Neural progenitor cell (in vitro differentiated cells): ENCODE data around the gene PCNX3. TPM values are rescaled to one million over a fixed set of nuclear protein-coding genes. Genes with fewer than 3 reads are reported as not detected.

Experiments used
- DNase-seq: peaks from one replicate; pipeline ENCODE4 v3.0.0-alpha.2; 2016; ENCODE audit warnings: low spot score
- H2AFZ ChIP-seq: fragments of 200-600 bp; sonication (generic); replicated peaks from 2 replicates; pipeline ENCODE4 v1.6.1; 2016; ENCODE audit warnings: antibody characterized with exemption
- H3F3A ChIP-seq: fragments of 200-600 bp; sonication (generic); 2 replicates; pipeline ENCODE4 v1.6.1; 2016; ENCODE audit warnings: antibody characterized with exemption, low read depth
- H3K27ac ChIP-seq: fragments of 200-600 bp; sonication (generic); 2 replicates; pipeline ENCODE4 v1.5.1; 2016; ENCODE audit warnings: mild to moderate bottlenecking
- H3K27me3 ChIP-seq: fragments of 200-600 bp; sonication (generic); 2 replicates; pipeline ENCODE4 v1.6.1; 2016; ENCODE audit warnings: mild to moderate bottlenecking, moderate library complexity
- H3K36me3 ChIP-seq: fragments of 200-600 bp; sonication (generic); 2 replicates; pipeline ENCODE4 v1.5.1; 2016
- H3K4me1 ChIP-seq: fragments of 200-600 bp; sonication (generic); 2 replicates; pipeline ENCODE4 v1.6.1; 2016; ENCODE audit warnings: mixed run types
- H3K4me2 ChIP-seq: fragments of 200-600 bp; sonication (generic); 2 replicates; pipeline ENCODE4 v1.6.1; 2016
- H3K4me3 ChIP-seq: fragments of 200-600 bp; sonication (generic); 2 replicates; pipeline ENCODE4 v1.5.1; 2016
- H3K79me2 ChIP-seq: fragments of 200-600 bp; sonication (generic); 2 replicates; pipeline ENCODE4 v1.6.1; 2016; ENCODE audit warnings: low read depth
- H3K9ac ChIP-seq: fragments of 200-600 bp; sonication (generic); 2 replicates; pipeline ENCODE4 v1.6.1; 2016
- H3K9me3 ChIP-seq: fragments of 200-600 bp; sonication (generic); 2 replicates; pipeline ENCODE4 v1.5.1; 2016; ENCODE audit warnings: low read depth
- H4K20me1 ChIP-seq: fragments of 200-600 bp; sonication (generic); 2 replicates; pipeline ENCODE4 v1.6.1; 2016; ENCODE audit warnings: low read depth
- H3K27ac Mint-ChIP-seq: 3 replicates; pipeline ENCODE4 v1.8.0; 2021; ENCODE audit warnings: mixed read lengths
- H3K27me3 Mint-ChIP-seq: 2 replicates; pipeline ENCODE4 v1.8.0; 2022; ENCODE audit warnings: low read depth, mild to moderate bottlenecking, inconsistent platforms, moderate library complexity, mixed read lengths; ENCODE audit not compliant: insufficient read depth
- H3K36me3 Mint-ChIP-seq: 3 replicates; pipeline ENCODE4 v1.8.0; 2021; ENCODE audit warnings: mixed read lengths
- H3K4me1 Mint-ChIP-seq: 3 replicates; pipeline ENCODE4 v1.8.0; 2021; ENCODE audit warnings: mixed read lengths
- H3K4me3 Mint-ChIP-seq: 3 replicates; pipeline ENCODE4 v1.8.0; 2021; ENCODE audit warnings: mild to moderate bottlenecking, moderate library complexity, mixed read lengths
- H3K9me3 Mint-ChIP-seq: 3 replicates; pipeline ENCODE4 v1.8.0; 2020; ENCODE audit warnings: mixed read lengths
- CTCF ChIP-seq: fragments of 200-600 bp; sonication (generic); IDR thresholded peaks from 2 replicates; pipeline ENCODE4 v1.5.1; 2017; ENCODE audit warnings: antibody characterized with exemption, mild to moderate bottlenecking
- EZH2 ChIP-seq: fragments of 200-600 bp; sonication (generic); IDR thresholded peaks from 2 replicates; pipeline ENCODE4 v1.6.1; 2017; ENCODE audit warnings: antibody characterized with exemption, mild to moderate bottlenecking, moderate library complexity
- EZH2phosphoT487 ChIP-seq: fragments of 200-600 bp; sonication (generic); IDR thresholded peaks from 2 replicates; pipeline ENCODE4 v1.6.1; 2017; ENCODE audit warnings: antibody characterized with exemption
- total RNA-seq: library from RNA; depleted of rRNA; stranded (reverse); fragments of >200 nt; gene quantifications from 2 replicates; pipeline ENCODE4 v1.2.3, GENCODE V29; 2015; ENCODE audit warnings: low replicate concordance

The PCNX3 gene
- total RNA-seq, 1 donor from 2014 or later: 6.6 TPM

- H2AFZ ChIP-seq: no peak overlapping the region
- H3K27me3 ChIP-seq: no peaks in the 10 kb centered on the region
- H3K4me2 ChIP-seq: no peak overlapping the region
- H4K20me1 ChIP-seq: peaks cover under 1% of the 10 kb centered on the region
- no peak overlapping the region for H3K4me3 ChIP-seq
- H3K9ac ChIP-seq: no peak overlapping the region
- H3K36me3 ChIP-seq: no peaks in the 10 kb centered on the region
- H3K9me3 Mint-ChIP-seq: no peaks in the 10 kb centered on the region
- no peak overlapping the region for H3K4me3 Mint-ChIP-seq
- no peaks in the 10 kb centered on the region for H3K4me1 ChIP-seq
- H3K36me3 Mint-ChIP-seq: peaks cover 11% of the 10 kb centered on the region
- peaks cover 5% of the 10 kb centered on the region for H3K4me1 Mint-ChIP-seq
- peaks cover 6% of the 10 kb centered on the region for H3K79me2 ChIP-seq
- H3K27me3 Mint-ChIP-seq: peaks cover 2% of the 10 kb centered on the region
- no peak for DNase-seq
- H3F3A ChIP-seq: peaks cover 4% of the 10 kb centered on the region
- no peak overlapping the region for H3K27ac Mint-ChIP-seq
- TF ChIP-seq EZH2phosphoT487 (no peak), CTCF (no peak), EZH2 (no peak)
- no peak overlapping the region for H3K27ac ChIP-seq
- H3K9me3 ChIP-seq: no peaks in the 10 kb centered on the region
Observed at GRCh38 chr11:65622011-65622410, 6.4 kb downstream of the PCNX3 start.

- no peaks in the 10 kb centered on the region for H3K27me3 ChIP-seq
- no peak overlapping the region for H3K27ac ChIP-seq
- no peaks in the 10 kb centered on the region for H3K36me3 ChIP-seq
- H3K9ac ChIP-seq: no peak overlapping the region
- H3K27ac Mint-ChIP-seq: no peak overlapping the region
- no peaks in the 10 kb centered on the region for H3K79me2 ChIP-seq
- no peaks in the 10 kb centered on the region for H4K20me1 ChIP-seq
- peaks cover 5% of the 10 kb centered on the region for H3K4me1 Mint-ChIP-seq
- H3K27me3 Mint-ChIP-seq: peaks cover 2% of the 10 kb centered on the region
- peaks cover 11% of the 10 kb centered on the region for H3K36me3 Mint-ChIP-seq
- H3K9me3 Mint-ChIP-seq: no peaks in the 10 kb centered on the region
- no peaks in the 10 kb centered on the region for H3K9me3 ChIP-seq
- H3K4me1 ChIP-seq: no peaks in the 10 kb centered on the region
- no peak overlapping the region for H3K4me2 ChIP-seq
- peaks cover 4% of the 10 kb centered on the region for H3F3A ChIP-seq
- peak overlapping the region; percentile 41 for H3K4me3 Mint-ChIP-seq
- H2AFZ ChIP-seq: no peak overlapping the region
- no peak overlapping the region for H3K4me3 ChIP-seq
- no peak for DNase-seq
- TF ChIP-seq EZH2 (no peak), EZH2phosphoT487 (no peak), CTCF (no peak)
Observed at GRCh38 chr11:65623177-65623576, 7.6 kb downstream of the PCNX3 start.

- Histone ChIP-seq H4K20me1 (no peaks in the 10 kb centered on the region), H3K4me1 (no peaks in the 10 kb centered on the region), H3K4me2 (no peak overlapping the region), H3K79me2 (no peaks in the 10 kb centered on the region), H3F3A (peaks cover 4% of the 10 kb centered on the region), H2AFZ (no peak overlapping the region), H3K4me3 (no peak overlapping the region), H3K27ac (no peak overlapping the region), H3K27me3 (no peaks in the 10 kb centered on the region), H3K9ac (no peak overlapping the region), H3K36me3 (no peaks in the 10 kb centered on the region), H3K9me3 (no peaks in the 10 kb centered on the region)
- DNase-seq: no peak
- no peaks in the 10 kb centered on the region for H3K9me3 Mint-ChIP-seq
- peaks cover 5% of the 10 kb centered on the region for H3K4me1 Mint-ChIP-seq
- H3K27ac Mint-ChIP-seq: no peak overlapping the region
- TF ChIP-seq EZH2: no peak
- no peak for TF ChIP-seq EZH2phosphoT487
- TF ChIP-seq CTCF: no peak
- no peak overlapping the region for H3K4me3 Mint-ChIP-seq
- peaks cover 2% of the 10 kb centered on the region for H3K27me3 Mint-ChIP-seq
- H3K36me3 Mint-ChIP-seq: peaks cover 11% of the 10 kb centered on the region
Observed at GRCh38 chr11:65623852-65624616, 8.5 kb downstream of the PCNX3 start.
